ENCODE data around the gene TSPEAR. TPM values are rescaled to one million over a fixed set of nuclear protein-coding genes. Genes with fewer than 3 reads are reported as not detected.

Gene TSPEAR
- total RNA-seq, 1 donor from 2014 or later: not detected

GRCh38 chr21:44617071-44617501, 94.3 kb downstream of the TSPEAR start:
- no peak for DNase-seq (ENCODE audit: low read depth)
- H3K4me3 ChIP-seq (ENCODE audit: low read depth, low read length): no peak overlapping the region
- H3K27me3 ChIP-seq (ENCODE audit: control insufficient read depth, insufficient read depth, low read length): peaks cover 6% of the 10 kb centered on the region
- H3K36me3 ChIP-seq (ENCODE audit: control insufficient read depth, insufficient read depth, low read length): no peaks in the 10 kb centered on the region
- no peak for TF ChIP-seq CTCF (IDR thresholded peaks at IDR 0.05; ENCODE audit: insufficient read depth, low read length, poor library complexity, severe bottlenecking)

- Histone ChIP-seq H3K36me3 (ENCODE audit: control insufficient read depth, insufficient read depth, low read length) (no peaks in the 10 kb centered on the region), H3K4me3 (ENCODE audit: low read depth, low read length) (no peak overlapping the region), H3K27me3 (ENCODE audit: control insufficient read depth, insufficient read depth, low read length) (peaks cover 6% of the 10 kb centered on the region)
- no peak for DNase-seq (ENCODE audit: low read depth)
- no peak for TF ChIP-seq CTCF (IDR thresholded peaks at IDR 0.05; ENCODE audit: insufficient read depth, low read length, poor library complexity, severe bottlenecking)
Observed at GRCh38 chr21:44616591-44616926, 94.8 kb downstream of the TSPEAR start.

- no peak overlapping the region for H3K4me3 ChIP-seq (ENCODE audit: low read depth, low read length)
- no peak for DNase-seq (ENCODE audit: low read depth)
- TF ChIP-seq CTCF (IDR thresholded peaks at IDR 0.05; ENCODE audit: insufficient read depth, low read length, poor library complexity, severe bottlenecking): no peak
- peaks cover 6% of the 10 kb centered on the region for H3K27me3 ChIP-seq (ENCODE audit: control insufficient read depth, insufficient read depth, low read length)
- H3K36me3 ChIP-seq (ENCODE audit: control insufficient read depth, insufficient read depth, low read length): no peaks in the 10 kb centered on the region
Observed at GRCh38 chr21:44615911-44616590, 95.3 kb downstream of the TSPEAR start.

- no peak for DNase-seq (ENCODE audit: low read depth)
- TF ChIP-seq CTCF (IDR thresholded peaks at IDR 0.05; ENCODE audit: insufficient read depth, low read length, poor library complexity, severe bottlenecking): no peak
Observed at GRCh38 chr21:44615466-44615865, 95.9 kb downstream of the TSPEAR start.

GRCh38 chr21:44614961-44615391, 96.4 kb downstream of the TSPEAR start:
- H3K36me3 ChIP-seq (ENCODE audit: control insufficient read depth, insufficient read depth, low read length): no peaks in the 10 kb centered on the region
- no peak for DNase-seq (ENCODE audit: low read depth)
- H3K4me3 ChIP-seq (ENCODE audit: low read depth, low read length): no peak overlapping the region
- peaks cover 6% of the 10 kb centered on the region for H3K27me3 ChIP-seq (ENCODE audit: control insufficient read depth, insufficient read depth, low read length)
- no peak for TF ChIP-seq CTCF (IDR thresholded peaks at IDR 0.05; ENCODE audit: insufficient read depth, low read length, poor library complexity, severe bottlenecking)

More at GRCh38 chr21:44615466-44615865, 95.9 kb downstream of the TSPEAR start:
- Histone ChIP-seq H3K36me3 (ENCODE audit: control insufficient read depth, insufficient read depth, low read length) (no peaks in the 10 kb centered on the region), H3K4me3 (ENCODE audit: low read depth, low read length) (no peak overlapping the region), H3K27me3 (ENCODE audit: control insufficient read depth, insufficient read depth, low read length) (peaks cover 6% of the 10 kb centered on the region)

- TF ChIP-seq CTCF (IDR thresholded peaks at IDR 0.05; ENCODE audit: insufficient read depth, low read length, poor library complexity, severe bottlenecking): no peak
- peaks cover 6% of the 10 kb centered on the region for H3K27me3 ChIP-seq (ENCODE audit: control insufficient read depth, insufficient read depth, low read length)
- DNase-seq (ENCODE audit: low read depth): no peak
- H3K36me3 ChIP-seq (ENCODE audit: control insufficient read depth, insufficient read depth, low read length): no peaks in the 10 kb centered on the region
- H3K4me3 ChIP-seq (ENCODE audit: low read depth, low read length): no peak overlapping the region
Observed at GRCh38 chr21:44614161-44614631, 97.2 kb downstream of the TSPEAR start.

Measured in kidney epithelial cell (primary cell).